Mesenchymal stem cell (in vitro differentiated cells and primary cell): ENCODE results near the gene STAU1.

ENCODE experiments used
- DNase-seq: peaks from one replicate; pipeline ENCODE4 v3.0.0-alpha.2; 2013
- H2AFZ ChIP-seq: one replicate; pipeline ENCODE4 v1.6.1; 2013; ENCODE audit warnings: low read depth, mild to moderate bottlenecking, control low read depth, inconsistent platforms, low read length, moderate library complexity
- H2AK5ac ChIP-seq: 2 replicates; pipeline ENCODE4 v1.6.1; 2013; ENCODE audit warnings: low read length, moderate library complexity, mild to moderate bottlenecking, inconsistent platforms; ENCODE audit not compliant: severe bottlenecking
- H2BK120ac ChIP-seq: one replicate; pipeline ENCODE4 v1.6.1; 2013; ENCODE audit warnings: low read depth, mild to moderate bottlenecking, inconsistent platforms, low read length, moderate library complexity
- H2BK12ac ChIP-seq, 2 experiments: one replicate each; pipeline ENCODE4 v1.6.1; 2013; ENCODE audit warnings: inconsistent platforms in 2 of 2, low read length in 2 of 2, mild to moderate bottlenecking in 2 of 2, moderate library complexity in 2 of 2, control low read depth in 1 of 2
- H2BK15ac ChIP-seq: one replicate; pipeline ENCODE4 v1.6.1; 2013; ENCODE audit warnings: mild to moderate bottlenecking, low read depth, inconsistent platforms; ENCODE audit not compliant: poor library complexity, severe bottlenecking
- H2BK5ac ChIP-seq: 2 replicates; pipeline ENCODE4 v1.6.1; 2013; ENCODE audit warnings: low read depth, mild to moderate bottlenecking, low read length, control low read depth, inconsistent platforms; ENCODE audit not compliant: poor library complexity, severe bottlenecking
- H3K14ac ChIP-seq, 2 experiments: one replicate each; pipeline ENCODE4 v1.6.1; 2013; ENCODE audit warnings: inconsistent platforms in 2 of 2, low read length in 2 of 2, control low read depth in 1 of 2, mild to moderate bottlenecking in 1 of 2, moderate library complexity in 1 of 2
- H3K18ac ChIP-seq, 2 experiments: one replicate each; pipeline ENCODE4 v1.6.1; 2013; ENCODE audit warnings: inconsistent platforms in 2 of 2, low read length in 2 of 2, control low read depth in 1 of 2, low read depth in 1 of 2, mild to moderate bottlenecking in 1 of 2
- H3K23ac ChIP-seq, 2 experiments: one replicate each; pipeline ENCODE4 v1.6.1; 2013; ENCODE audit warnings: inconsistent platforms in 2 of 2, low read length in 2 of 2, mild to moderate bottlenecking in 2 of 2, moderate library complexity in 2 of 2, control low read depth in 1 of 2
- H3K27ac ChIP-seq: 2 replicates; pipeline ENCODE4 v1.5.1; 2013; ENCODE audit warnings: mild to moderate bottlenecking, moderate library complexity, low read length, control low read depth, inconsistent platforms; ENCODE audit not compliant: poor library complexity, severe bottlenecking
- H3K27me3 ChIP-seq, 2 experiments: 2 replicates each; pipeline versions ENCODE4 v1.6.1 to v1.7.0; 2013; ENCODE audit warnings: low read length in 2 of 2, mild to moderate bottlenecking in 2 of 2, moderate library complexity in 2 of 2, control low read depth in 1 of 2, inconsistent platforms in 1 of 2; ENCODE audit not compliant: control insufficient read depth in 1 of 2, insufficient read depth in 1 of 2
- H3K36me3 ChIP-seq, 2 experiments: 2 replicates each; pipeline versions ENCODE4 v1.6.1 to v1.7.0; 2013; ENCODE audit warnings: low read length in 2 of 2, control low read depth in 1 of 2, inconsistent platforms in 1 of 2, low read depth in 1 of 2, mild to moderate bottlenecking in 1 of 2; ENCODE audit not compliant: insufficient read depth in 2 of 2, control insufficient read depth in 1 of 2
- H3K4ac ChIP-seq, 2 experiments: one replicate each; pipeline ENCODE4 v1.6.1; 2013; ENCODE audit warnings: inconsistent platforms in 2 of 2, low read length in 2 of 2, mild to moderate bottlenecking in 2 of 2, moderate library complexity in 2 of 2, control low read depth in 1 of 2, low read depth in 1 of 2
- H3K4me1 ChIP-seq: 2 replicates; pipeline ENCODE4 v1.6.1; 2013; ENCODE audit warnings: low read depth, low read length, control low read depth; ENCODE audit not compliant: control insufficient read depth, insufficient read depth
- H3K4me2 ChIP-seq: 2 replicates; pipeline ENCODE4 v1.6.1; 2013; ENCODE audit warnings: low read length, mild to moderate bottlenecking, inconsistent platforms; ENCODE audit not compliant: poor library complexity, severe bottlenecking
- H3K4me3 ChIP-seq, 2 experiments: 2 replicates each; pipeline versions ENCODE4 v1.5.1 to v1.7.0; 2013; ENCODE audit warnings: low read length in 2 of 2, mild to moderate bottlenecking in 2 of 2, control low read depth in 1 of 2, low read depth in 1 of 2; ENCODE audit not compliant: insufficient read depth in 1 of 2
- H3K79me1 ChIP-seq: replicated peaks from 2 replicates; pipeline ENCODE4 v1.6.1; 2013; ENCODE audit warnings: mild to moderate bottlenecking, control low read depth, low read length, inconsistent platforms; ENCODE audit not compliant: poor library complexity, severe bottlenecking
- H3K9ac ChIP-seq: 2 replicates; pipeline ENCODE4 v1.7.0; 2013; ENCODE audit warnings: mild to moderate bottlenecking, low read length, moderate library complexity
- H3K9me3 ChIP-seq: 2 replicates; pipeline ENCODE4 v1.7.0; 2013; ENCODE audit warnings: mild to moderate bottlenecking, low read length; ENCODE audit not compliant: control insufficient read depth
- H4K8ac ChIP-seq: one replicate; pipeline ENCODE4 v1.6.1; 2013; ENCODE audit warnings: inconsistent platforms, mild to moderate bottlenecking, low read length, moderate library complexity
- H4K91ac ChIP-seq: one replicate; pipeline ENCODE4 v1.6.1; 2013; ENCODE audit warnings: mild to moderate bottlenecking, low read length, inconsistent platforms
- WGBS: methylation state at CpG from one replicate; pipeline ENCODE4 v1.1.7; 2013; ENCODE audit warnings: mixed read lengths; 5-methylcytosine and 5-hydroxymethylcytosine counted together

STAU1 gene

DNA sequence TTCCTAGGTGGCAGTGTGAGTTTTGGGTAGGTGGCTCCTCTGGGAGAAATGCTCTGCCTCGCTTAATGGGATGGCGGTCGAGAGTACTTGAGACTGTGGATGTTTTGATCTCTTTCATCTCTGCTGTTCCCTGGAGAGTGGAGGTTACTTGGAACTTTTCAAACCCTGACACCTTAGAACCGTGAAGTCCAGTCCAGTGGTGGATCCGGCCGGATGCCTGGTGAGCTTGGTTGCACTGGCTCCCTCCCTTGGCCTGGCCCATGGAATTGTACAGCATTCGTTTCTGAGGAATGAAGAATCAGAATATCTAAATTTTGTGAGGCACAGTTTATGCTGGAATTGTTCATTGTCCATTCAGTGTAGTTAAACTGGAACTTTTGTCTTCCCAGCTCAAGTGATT, 91.0 kb downstream of the STAU1 start:
- WGBS, result 97% methylated on average over 7 of the region's 7 CpGs
- no peak overlapping the region for H3K9ac ChIP-seq

DNA sequence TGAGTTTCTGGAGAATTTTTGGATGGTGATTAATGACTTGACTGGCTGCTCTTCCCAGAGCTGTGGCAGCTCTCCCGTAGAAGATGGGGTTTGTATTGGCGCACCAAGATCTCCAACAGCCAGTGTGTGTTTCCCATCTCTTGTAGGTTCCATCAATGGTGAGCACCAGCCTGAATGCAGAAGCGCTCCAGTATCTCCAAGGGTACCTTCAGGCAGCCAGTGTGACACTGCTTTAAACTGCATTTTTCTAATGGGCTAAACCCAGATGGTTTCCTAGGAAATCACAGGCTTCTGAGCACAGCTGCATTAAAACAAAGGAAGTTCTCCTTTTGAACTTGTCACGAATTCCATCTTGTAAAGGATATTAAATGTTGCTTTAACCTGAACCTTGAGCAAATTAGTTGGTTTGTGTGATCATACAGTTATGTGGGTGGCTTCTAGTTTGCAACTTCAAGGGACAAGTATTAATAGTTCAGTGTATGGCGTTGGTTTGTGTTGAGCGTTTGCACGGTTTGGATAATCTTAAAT, 91.9 kb downstream of the STAU1 start:
- H3K4ac ChIP-seq, result no peak overlapping the region
- H2AFZ ChIP-seq, result no peak overlapping the region
- no peak overlapping the region for H3K27ac ChIP-seq
- 95% methylated on average over 7 of the region's 7 CpGs for WGBS
- no peaks in the 10 kb centered on the region for H3K27me3 ChIP-seq
- DNase-seq, result no peak
- no peak overlapping the region for H4K91ac ChIP-seq
- H2BK5ac ChIP-seq, result no peak overlapping the region
- H3K36me3 ChIP-seq, result peaks cover 26 to 84% of the 10 kb centered on the region in 2 experiments
- no peak overlapping the region for H3K4me3 ChIP-seq
- H2BK12ac ChIP-seq, result no peak overlapping the region
- H3K4me2 ChIP-seq, result no peak overlapping the region
- H2BK15ac ChIP-seq, result no peak overlapping the region
- H3K14ac ChIP-seq, result no peak overlapping the region
- no peak overlapping the region for H2AK5ac ChIP-seq
- peaks cover 2% of the 10 kb centered on the region for H3K4me1 ChIP-seq
- peaks cover 6% of the 10 kb centered on the region for H3K79me1 ChIP-seq
- H3K9ac ChIP-seq, result no peak overlapping the region
- H4K8ac ChIP-seq, result no peak overlapping the region
- no peak overlapping the region for H2BK120ac ChIP-seq
- no peak overlapping the region for H3K23ac ChIP-seq
- H3K9me3 ChIP-seq, result no peaks in the 10 kb centered on the region
- H3K18ac ChIP-seq, result no peak overlapping the region

More for the DNA sequence above, 91.0 kb downstream of the STAU1 start:
- Histone ChIP-seq H3K4me1 (no peaks in the 10 kb centered on the region), H3K4me3 (no peak overlapping the region), H3K36me3 (peaks cover 28 to 84% of the 10 kb centered on the region in 2 experiments), H2AFZ (no peak overlapping the region), H4K91ac (no peak overlapping the region), H3K23ac (no peak overlapping the region), H2BK120ac (no peak overlapping the region), H3K9me3 (no peaks in the 10 kb centered on the region), H2BK5ac (no peak overlapping the region), H3K18ac (no peak overlapping the region), H3K4ac (no peak overlapping the region), H3K27me3 (no peaks in the 10 kb centered on the region), H4K8ac (no peak overlapping the region), H2BK12ac (no peak overlapping the region), H3K14ac (no peak overlapping the region), H2BK15ac (no peak overlapping the region), H2AK5ac (no peak overlapping the region), H3K4me2 (no peak overlapping the region), H3K79me1 (peaks cover 9% of the 10 kb centered on the region), H3K27ac (no peak overlapping the region)
- DNase-seq, result no peak

DNA sequence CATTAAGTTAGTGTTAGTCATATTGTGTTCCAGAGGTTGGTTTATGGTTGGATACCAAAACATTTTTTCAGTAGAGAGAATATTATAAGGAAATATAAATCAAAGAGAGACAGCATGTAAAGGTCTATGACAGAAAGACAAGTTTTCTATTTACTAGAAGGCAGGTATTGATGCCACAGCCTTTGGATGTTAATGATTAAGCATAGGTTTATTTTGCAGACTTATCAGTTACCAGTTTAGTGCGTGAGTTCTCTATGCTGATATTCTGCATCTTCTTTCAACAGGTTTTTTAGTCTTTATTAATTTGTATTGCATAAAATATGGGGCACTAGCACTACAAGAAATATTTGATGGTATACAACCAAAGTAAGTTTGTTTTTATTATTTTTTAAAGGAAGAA, 96.4 kb downstream of the STAU1 start:
- H3K4me1 ChIP-seq, result peaks cover 2% of the 10 kb centered on the region
- H2AFZ ChIP-seq, result no peak overlapping the region
- H3K23ac ChIP-seq, result no peak overlapping the region
- H3K79me1 ChIP-seq, result peaks cover 10% of the 10 kb centered on the region
- H3K4me2 ChIP-seq, result no peak overlapping the region
- H2BK5ac ChIP-seq, result no peak overlapping the region
- no peak overlapping the region for H3K4ac ChIP-seq
- H4K91ac ChIP-seq, result no peak overlapping the region
- H2BK120ac ChIP-seq, result no peak overlapping the region
- H3K9me3 ChIP-seq, result no peaks in the 10 kb centered on the region
- no peak overlapping the region for H2BK15ac ChIP-seq
- H2BK12ac ChIP-seq, result no peak overlapping the region
- peaks cover 28 to 92% of the 10 kb centered on the region in 2 experiments for H3K36me3 ChIP-seq
- H3K27me3 ChIP-seq, result no peaks in the 10 kb centered on the region
- H3K14ac ChIP-seq, result no peak overlapping the region
- no peak overlapping the region for H2AK5ac ChIP-seq
- DNase-seq, result no peak
- whole genome bisulfite sequencing, result no CpG with 5 or more reads among the region's 1 CpG
- no peak overlapping the region for H4K8ac ChIP-seq
- no peak overlapping the region for H3K27ac ChIP-seq
- no peak overlapping the region for H3K18ac ChIP-seq
- no peak overlapping the region for H3K4me3 ChIP-seq
- no peak overlapping the region for H3K9ac ChIP-seq

DNA sequence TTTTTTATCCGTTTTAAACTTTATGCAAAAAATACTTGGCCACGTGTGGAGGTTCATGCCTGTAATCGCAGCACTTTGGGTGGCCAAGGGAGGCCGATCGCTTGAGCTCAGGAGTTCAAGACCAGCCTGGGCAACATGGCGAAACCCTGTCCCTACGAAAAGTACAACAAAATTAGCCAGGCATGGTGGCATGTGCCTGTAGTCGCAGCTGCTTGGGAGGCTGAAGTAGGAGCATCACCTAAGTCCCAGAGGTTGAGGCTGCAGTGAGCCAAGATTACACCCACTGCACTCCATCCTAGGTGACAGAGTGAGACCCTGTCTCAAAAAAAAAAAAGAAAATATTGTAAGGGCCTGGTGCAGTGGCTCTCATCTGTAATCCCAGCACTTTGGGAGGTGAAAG, 97.0 kb downstream of the STAU1 start:
- Histone ChIP-seq H2BK120ac (no peak overlapping the region), H2BK15ac (no peak overlapping the region), H3K14ac (no peak overlapping the region)

More for the DNA sequence above, 97.0 kb downstream of the STAU1 start:
- Histone ChIP-seq H2AFZ (no peak overlapping the region), H2BK12ac (no peak overlapping the region), H4K91ac (no peak overlapping the region), H3K36me3 (peaks cover 28 to 91% of the 10 kb centered on the region in 2 experiments), H3K9ac (no peak overlapping the region), H3K4ac (no peak overlapping the region), H3K4me3 (no peak overlapping the region), H3K27me3 (no peaks in the 10 kb centered on the region), H3K4me1 (peaks cover 2% of the 10 kb centered on the region), H3K4me2 (no peak overlapping the region), H3K79me1 (peaks cover 13% of the 10 kb centered on the region), H2BK5ac (no peak overlapping the region), H3K23ac (no peak overlapping the region), H3K27ac (no peak overlapping the region), H4K8ac (no peak overlapping the region), H2AK5ac (no peak overlapping the region), H3K9me3 (no peaks in the 10 kb centered on the region), H3K18ac (no peak overlapping the region)
- over 99% methylated on average over 8 of the region's 8 CpGs for WGBS
- DNase-seq, result no peak
